ENCODE data around the gene DMRTB1.
"Not testable (repeated sequence)": the region's sequence is repeated elsewhere in the genome, so short reads cannot be mapped to it uniquely, and the experiment has no call there.

The DMRTB1 gene

DNA sequence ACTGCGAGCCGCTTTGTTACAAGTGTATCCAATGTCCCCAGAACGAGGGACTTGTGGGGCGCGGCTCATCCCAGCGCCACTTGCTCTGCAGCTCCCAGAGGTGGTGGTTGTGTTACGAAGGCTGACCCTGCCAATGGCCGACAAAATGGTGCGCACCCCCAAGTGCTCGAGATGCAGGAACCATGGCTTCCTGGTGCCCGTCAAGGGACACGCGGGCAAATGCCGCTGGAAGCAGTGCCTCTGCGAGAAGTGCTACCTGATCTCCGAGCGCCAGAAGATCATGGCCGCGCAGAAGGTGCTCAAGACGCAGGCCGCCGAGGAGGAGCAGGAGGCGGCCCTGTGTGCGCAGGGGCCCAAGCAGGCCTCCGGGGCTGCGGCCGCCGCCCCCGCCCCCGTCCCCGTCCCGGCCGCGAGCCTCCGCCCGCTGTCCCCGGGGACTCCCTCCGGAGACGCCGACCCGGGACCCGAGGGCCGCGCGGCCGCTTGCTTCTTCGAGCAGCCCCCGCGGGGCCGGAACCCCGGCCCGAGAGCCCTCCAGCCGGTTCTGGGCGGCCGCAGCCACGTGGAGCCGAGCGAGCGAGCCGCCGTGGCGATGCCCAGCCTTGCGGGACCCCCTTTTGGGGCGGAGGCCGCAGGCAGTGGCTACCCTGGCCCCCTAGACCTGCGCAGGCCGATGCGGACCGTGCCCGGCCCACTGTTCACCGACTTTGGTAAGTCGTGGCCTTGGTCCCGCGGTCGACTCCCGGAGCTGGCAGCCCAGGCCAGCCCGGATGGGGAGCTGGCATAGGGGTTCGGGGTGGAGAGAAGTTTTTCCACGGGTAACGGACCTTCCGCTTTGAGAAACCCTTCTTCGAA lies at the start of gene DMRTB1:
Gene DMRTB1, plus strand, starts transcription at position 79 of the 855 bp plus-strand sequence. Its CDS starts 55 bp downstream, at position 134.
- no peak for DNase-seq

DNA sequence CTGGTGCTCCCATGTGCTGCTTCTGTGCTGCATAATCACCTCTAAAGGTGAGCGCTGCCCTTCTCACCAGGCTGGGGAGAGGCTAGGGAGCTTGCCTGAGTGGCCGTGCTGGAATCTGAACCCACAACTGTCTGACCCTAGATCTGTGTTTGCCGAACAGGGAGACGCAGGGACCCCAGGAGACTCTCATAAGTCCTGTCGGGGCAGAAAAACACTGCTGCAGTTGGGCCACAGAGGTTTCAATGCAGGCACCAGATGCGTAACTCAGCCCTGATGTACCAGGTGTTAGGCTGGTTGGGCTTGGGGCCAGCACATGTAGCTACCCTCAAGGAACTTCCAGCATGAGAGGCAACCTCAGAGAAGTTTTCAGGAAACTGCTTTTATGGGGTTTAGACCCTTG lies 49.5 kb upstream of the DMRTB1 start:
- DNase-seq = no peak

DNA sequence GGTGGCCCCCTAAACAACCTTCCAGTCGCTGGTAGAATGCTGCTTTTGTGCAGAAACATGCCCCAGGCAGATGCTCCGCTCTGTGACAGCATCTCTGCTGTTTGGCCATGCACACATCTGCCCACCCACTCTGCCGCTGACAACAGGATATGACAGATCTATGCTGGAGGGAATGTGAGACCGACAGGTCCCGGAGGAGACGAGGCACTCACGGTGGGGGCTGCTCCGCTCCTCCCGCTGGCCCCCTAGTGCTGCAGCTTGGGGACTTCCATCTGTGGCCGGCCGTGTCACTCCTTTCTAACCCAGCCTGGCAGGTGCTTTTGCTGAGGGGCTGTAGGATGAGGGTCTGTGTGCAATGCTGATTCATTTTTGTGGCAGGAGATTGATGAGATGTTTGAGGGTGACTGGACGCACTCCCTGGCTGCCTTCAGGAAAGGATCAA lies 49.1 kb upstream of the DMRTB1 start:
- no peak for DNase-seq

DNA sequence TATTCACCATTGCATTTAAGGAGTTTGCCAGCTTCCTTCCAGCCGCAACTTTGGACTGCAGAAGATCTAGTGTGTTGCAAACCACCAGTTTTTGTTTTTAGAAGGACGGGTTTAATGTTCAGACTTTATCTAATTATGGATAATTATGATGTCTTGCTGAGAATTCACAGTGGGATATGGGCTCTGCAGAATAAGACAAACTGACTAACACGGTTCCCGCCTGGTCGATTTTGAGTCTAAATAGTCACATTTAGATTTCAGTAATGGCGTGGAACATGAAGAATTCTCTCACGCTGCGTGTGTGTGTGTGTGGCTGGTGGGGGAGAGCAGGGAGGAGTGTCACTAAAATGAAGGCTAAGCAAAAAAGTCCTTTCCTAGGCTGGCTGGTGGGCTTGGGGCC lies 48.5 kb upstream of the DMRTB1 start:
- no peak for DNase-seq

DNA sequence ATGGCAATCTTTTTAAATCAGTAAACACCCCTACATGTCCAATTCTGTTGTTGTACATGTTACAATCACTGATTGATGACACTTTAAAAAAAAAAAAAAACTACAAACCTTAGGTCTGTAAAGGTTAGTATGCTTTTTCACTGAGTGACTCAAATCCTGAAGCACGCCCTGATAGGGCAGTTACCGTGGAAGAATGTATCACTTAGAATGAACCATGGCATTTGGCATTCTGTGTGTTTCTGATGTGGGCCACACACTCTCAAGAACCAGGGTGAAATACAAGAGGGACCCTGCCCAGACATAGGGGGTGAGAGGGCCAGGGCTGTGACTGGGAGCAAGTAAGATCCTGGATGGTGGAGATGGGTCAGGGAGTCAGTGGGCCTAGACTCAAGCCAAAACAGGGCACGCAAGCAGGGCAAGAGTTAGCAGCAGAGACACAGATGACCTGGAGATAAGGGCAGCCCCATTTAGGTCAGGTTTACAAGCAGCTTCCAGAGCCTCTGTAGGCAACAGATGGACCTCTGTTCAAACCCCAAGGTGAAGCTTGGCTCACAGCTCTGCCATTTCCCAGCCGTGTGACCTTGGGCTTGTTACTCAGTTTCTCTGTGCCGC lies 47.6 kb upstream of the DMRTB1 start:
- no peak for DNase-seq

DNA sequence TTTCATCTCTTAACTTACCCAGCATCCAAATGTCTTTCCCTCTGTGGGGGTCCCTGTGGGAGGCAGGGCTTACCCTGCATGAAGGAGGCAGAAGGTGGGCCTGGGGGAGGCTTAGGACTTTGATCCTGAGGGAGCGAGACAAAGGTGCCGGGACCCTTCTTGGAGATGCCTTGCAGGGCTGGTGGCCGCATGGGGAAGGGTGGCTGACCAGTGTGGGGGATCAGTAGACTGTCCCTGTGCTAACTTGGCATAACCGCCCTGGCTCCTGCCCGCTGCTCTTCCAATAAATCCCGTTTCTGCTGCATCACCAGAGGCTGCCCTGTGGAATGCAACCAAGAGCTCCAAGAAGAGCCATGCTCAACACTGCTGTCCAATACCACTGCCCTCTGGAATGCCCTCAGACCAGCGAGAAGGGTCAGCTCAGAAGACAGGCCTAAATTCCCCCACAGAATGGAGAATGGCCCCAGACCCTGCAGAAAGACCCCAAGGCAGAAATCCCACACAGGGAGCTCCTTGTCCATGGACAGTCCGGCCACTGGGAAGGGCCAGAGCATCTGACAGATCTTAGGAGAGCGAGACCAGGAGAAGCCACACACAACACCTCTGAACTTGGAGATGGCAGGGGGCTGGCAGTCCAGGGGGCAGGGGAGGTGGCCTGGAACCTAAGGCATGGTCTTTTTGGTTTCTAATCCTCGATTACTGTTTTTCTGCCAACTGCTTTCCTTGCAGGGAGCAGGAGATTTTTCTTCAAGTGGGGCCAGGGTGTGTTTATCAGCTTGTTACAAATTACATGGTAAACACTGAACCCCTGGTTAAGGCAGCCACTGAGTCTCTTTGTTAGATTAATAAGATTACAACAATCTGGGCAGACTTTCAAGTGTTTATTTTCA lies 46.7 kb upstream of the DMRTB1 start:
- DNase-seq = no peak

DNA sequence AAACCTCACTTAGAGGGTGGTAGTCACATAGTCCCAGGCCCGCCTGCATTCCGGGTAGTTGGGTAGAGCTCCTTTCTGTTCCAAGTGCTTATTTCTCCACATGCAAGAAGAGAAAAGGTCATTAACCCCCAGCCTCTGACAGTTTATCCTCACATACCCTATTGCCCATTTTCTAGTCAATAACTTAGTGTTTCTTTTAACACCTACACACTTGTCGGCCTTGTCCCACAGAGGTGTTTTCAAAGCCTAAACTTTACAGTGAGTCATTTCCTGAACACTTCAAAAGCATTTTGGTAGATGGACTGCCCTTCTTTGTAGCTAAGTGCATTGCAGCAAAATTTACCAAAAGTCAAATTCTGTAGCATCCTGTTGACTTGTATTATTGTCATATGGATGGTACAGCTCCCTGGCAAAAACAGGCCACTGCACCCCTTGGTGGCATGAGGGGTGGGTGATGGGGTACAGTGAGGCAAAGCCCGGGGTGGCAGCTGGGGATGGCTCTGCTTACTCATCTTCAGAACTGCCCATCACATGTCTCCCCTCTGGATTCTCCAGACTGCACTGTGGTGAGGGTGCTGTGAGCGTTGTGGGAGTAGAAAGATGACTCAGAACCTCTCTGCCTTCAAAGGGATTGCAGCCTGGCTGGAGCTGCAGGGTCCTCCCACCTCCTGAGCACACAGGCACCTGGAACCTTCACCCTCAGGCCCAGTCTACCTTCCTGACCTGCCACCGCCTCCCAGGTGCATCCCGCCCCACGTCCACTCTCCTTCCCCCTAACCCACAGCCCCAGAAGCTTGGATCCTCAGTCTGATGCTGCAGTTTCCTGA lies 45.8 kb upstream of the DMRTB1 start:
- no peak for DNase-seq

DNA sequence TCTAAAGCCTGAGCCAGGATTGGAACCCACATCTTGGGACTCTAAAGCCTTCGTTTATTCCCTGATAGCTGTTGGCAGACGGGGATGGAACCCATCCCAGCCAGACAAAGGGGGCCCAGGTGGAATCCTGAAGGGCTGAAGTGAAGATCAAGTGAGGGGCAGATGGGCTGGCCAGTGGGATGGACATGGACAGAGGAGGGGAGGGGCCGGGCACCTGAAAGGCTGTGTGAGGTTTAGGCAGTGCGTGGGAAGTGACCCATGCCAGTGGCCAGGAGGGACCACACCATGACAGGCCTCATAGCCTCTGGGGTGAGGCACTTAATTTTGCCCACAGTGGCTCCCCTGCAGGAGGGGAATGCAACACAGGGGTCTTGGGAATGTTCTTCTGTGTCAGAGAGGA lies 44.6 kb upstream of the DMRTB1 start:
- no peak for DNase-seq

DNA sequence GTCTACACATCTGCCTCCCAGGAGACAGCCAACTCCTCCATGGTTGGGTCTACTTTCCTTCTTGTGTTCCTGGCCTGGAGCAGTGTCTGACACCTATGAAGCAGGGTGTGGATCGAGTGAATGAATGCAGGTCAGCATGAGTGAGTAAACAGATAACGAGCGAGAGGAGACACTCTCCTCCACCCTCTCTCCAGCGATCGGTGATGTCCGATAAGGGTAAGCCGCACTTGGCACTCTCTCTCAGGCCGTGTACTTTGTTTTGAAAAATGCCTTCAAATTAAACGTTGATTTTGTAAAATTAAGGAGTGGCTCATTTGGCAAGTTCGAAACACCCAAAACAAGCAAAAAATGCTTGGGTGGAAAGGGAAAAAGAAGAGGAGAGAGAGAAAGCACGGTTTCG lies 43.8 kb upstream of the DMRTB1 start:
- DNase-seq = no peak

DNA sequence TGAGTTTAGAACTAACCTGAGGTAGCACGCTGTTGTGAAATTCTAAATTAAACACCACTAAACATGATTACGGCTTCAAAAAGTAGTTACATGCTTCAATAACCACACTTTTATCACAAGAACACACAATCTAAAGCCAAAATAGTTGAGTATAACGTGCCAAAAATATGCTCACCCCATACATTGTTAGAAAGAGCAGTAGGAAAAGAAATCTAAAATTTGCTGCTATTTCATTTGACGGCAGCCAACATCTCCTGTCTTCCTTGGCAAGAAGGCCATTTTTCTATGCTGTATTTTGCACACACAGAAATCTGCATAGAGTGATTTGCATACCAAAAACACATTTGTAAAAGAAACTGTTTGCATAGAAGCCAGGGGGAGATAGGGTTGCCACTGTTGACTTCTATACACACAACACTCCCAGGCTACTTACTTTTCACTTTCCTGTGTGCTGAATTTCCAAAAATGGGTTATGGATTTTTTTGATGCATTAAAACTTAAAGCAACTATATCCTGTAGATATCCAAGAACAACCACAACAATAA lies 42.9 kb upstream of the DMRTB1 start:
- no peak for DNase-seq

DNA sequence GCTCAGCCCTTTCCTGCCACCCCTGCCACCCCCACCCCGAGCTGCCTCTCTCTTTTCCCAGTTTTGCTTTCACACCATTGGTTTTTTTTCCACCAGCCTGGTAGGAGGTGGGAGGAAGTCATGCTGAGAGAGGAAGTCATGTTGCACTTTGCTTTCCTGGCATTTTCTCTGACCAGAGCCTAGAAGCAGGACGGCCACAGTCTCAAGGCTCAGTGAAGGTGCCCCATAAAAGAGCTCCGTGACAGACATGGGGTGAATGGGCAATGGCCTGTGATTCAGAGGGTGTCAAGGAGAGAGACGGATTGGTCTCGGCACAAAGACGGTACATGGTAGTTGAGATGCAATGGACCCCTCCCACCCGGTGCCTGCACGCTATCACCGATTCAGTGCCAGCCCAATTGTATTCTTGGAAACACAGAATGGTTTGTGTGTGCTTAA lies 42.1 kb upstream of the DMRTB1 start:
- no peak for DNase-seq

DNA sequence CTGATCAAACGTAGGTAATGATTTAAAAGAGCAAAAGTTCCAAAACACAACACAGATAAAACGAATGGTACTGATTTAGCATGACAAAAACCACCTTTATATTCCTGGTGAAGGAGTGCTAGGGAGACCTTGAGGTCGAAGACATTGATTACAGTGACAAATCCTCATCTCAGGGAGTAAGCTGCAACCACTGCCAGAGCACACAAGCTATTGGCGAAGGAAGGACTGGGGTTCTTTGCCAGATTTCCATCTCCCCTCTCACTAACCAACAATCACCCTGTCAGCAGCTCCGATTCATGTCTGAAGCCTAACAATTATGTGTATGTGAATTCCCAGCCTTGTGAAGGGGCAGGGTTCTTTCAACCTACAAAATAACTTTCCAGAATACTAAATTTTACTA lies 40.2 kb upstream of the DMRTB1 start:
- DNase-seq = no peak

DNA sequence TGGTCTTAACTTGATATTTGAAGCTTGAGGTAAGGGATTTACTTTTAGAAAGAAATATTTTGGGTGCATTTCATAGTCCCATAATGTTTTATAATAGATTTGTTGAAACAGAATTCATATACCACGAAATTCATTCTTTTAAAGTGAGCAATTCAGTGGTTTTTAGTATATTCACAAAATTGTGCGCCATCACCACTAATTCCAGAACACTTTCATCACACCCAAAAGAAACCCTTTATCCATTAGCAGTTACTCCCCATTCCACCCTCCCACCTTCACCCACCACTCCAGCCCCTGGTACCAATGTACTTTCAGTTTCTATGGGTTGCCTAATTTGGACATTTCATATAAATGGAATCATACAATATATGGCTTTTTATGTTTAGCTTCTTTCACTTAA lies 38.9 kb upstream of the DMRTB1 start:
- no peak for DNase-seq

DNA sequence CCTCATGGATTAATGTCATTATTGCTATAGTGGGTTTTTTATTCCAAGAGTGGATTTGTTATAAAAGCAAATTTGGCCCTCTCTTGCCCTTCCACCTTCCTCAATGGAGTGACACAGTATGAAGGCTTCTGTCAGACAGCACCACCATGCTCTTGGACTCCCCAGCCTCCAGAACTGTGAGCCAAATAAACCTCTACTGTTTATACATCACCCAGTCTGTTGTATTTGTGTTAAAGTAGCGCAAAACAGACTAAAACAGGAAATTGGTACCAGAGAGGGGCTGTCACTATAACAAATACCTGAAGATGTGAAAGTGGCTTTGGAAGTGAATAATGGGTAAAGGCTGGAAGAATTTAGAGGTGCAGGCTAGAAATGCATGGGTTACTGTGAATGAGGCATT lies 38.0 kb upstream of the DMRTB1 start:
- no peak for DNase-seq

DNA sequence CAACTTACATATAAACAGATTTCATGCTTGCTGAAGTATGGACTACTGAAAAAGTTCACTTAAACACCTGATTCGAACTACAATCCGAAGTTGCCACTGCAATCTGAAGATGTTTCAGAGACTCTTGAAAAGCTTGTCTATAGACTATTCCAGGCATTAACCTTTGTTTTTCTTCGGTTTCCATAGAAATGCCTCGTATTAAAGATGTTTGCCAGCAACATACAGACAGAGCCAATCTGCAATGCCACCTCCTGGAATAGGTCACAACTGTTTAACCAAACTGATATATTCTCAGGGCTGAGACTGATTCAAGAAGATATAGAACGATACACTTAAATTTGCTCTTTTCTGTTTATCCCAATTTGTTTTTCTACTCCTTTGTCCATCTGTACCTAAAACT lies 28.9 kb upstream of the DMRTB1 start:
- no peak for DNase-seq

DNA sequence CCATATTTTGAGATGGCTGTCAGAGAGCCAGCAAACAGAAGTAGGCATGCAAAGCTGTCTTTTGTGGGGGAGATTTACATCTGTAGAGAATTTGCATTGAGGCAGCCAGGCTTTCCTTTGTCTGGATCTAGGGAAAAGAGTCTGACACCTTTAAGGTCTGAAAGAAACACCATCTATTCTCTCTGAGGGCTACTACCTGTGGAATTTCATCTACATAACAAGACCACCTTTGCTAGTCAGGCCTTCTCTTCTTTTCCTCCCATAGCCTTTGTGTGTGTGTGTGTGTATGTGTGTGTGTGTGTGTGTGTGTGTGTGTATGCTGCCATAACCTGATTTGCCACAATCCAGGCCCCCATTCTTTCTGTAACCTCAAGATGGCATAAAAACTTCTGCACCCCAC lies 28.4 kb upstream of the DMRTB1 start:
- no peak for DNase-seq

DNA sequence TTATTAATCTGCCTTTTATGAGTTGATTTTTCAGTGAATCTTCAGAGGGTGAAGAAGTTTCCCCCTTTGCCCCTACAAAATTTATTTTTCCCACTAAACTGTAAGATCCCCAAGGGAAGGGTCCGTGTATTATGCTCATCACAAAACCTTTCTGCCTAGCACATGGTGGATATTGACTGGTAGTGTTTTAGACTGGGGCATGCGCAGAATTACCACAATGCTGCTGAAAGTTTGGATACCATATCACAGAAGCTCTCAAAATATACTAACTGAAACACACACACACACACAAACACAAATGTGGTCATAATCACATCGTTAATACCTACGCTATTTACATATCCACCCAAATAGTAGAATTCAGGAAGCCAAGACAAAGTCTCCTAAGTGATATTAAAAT lies 28.0 kb upstream of the DMRTB1 start:
- DNase-seq = no peak

DNA sequence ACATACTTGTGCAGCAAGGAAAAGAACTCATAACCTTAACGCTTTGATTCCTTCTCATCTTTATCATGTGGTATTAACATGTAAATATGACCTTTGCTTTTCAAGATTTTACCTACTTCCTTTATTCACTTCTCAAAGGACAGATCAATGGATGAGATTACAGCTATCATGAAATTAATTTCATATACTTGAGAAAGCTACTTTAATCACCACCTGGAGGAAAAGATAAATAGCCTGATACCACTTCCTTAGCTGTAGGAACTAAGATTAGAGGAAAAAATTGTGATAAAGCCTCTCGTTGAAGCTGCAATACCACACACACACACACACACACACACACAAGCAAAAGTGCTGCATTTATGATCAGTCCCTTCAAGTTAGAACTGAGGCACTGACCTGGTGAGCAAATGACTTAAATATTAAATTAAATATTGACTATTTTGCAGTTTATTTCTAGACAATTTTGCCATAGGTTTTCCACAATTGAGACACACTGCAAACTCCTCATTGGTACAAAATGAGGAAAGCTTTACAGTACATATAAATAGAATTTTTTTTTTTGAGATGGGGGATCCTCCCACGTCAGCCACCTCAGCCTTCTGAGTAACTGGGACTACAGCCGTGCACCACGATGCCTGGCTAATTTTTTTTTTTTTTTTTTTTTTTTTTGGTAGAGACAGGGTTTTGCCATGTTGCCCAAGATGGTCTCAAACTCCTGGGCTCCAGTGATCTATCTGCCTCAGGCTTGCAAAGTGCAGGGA lies 27.2 kb upstream of the DMRTB1 start:
- no peak for DNase-seq

DNA sequence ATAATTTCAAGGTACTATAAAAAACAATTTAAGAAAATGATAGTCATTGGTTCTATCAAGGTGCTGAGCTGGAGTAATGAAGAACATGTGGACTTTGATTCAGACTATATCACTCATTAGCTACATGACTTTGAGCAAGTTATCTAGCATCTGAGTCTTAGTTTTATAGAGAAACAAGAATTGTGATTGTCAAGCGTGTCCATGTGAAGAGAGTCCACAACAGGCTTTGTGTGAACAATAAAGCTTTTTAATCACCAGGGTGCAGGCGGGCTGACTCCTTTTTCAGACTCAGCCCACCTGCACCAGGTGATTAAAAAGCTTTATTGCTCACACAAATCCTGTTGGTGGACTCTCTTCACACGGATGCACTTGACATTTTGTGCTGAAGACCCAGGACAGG lies 26.6 kb upstream of the DMRTB1 start:
- no peak for DNase-seq

DNA sequence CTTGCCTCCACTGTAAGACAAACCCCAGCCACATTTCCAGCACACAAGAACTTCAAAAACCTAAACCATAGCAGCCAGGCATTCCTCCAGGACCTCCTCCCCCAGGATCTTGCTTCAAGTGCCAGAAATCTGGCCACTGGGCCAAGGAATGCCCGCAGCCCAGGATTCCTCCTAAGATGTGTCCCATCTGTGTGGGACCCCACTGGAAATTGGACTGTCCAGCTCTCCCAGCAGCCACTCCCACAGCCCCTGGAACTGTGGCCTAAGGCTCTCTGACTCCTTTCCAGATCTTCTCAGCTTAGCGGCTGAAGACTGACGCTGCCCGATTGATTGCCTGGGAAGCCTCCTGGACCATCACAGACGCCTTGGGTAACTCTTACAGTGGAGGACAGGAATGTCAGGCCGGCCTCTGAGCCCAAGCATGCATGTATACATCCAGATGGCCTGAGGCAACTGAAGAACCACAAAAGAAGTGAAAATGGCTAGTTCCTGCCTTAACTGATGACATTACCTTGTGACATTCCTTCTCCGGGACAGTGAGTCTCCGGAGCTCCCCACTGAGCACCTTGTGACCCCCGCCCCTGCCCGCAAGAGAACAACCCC lies 24.7 kb upstream of the DMRTB1 start:
- DNase-seq = not testable (repeated sequence)

DNA sequence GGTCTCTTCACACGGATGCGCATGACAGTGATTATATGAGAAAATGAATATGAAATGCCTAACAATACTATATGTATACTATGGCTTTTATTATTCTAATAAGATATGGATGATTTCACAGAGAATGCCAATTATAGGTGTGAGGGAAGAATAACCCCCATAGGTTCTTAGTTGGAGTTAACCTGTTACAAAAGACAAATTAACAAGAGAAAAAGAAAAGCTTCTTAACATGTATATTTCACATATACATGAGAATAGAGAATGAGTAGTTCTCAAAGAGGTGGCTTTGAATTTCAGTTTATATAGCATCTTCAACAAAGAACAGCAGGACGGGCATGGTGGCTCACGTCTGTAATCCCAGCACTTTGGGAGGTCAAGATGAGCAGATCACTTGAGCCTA lies 24.0 kb upstream of the DMRTB1 start:
- no peak for DNase-seq

Data from SHP77 treated with DMSO at 0.1 percent for 48 hours (cell line).